HG03354 (cell line): ENCODE data around the gene KCNK3.

Experiments used
- ATAC-seq: cut with Tn5 transposase; IDR thresholded peaks from one replicate; pipeline ENCODE4 v1.9.1; 2021; ENCODE audit warnings: mild to moderate bottlenecking; ENCODE audit not compliant: unreplicated experiment, poor library complexity, severe bottlenecking

KCNK3 gene

GRCh38 chr2:26709323-26710110 lies 17.0 kb downstream of the KCNK3 start:
- no peak for ATAC-seq

- no peak for ATAC-seq
These were observed 17.6 kb downstream of the KCNK3 start for GRCh38 chr2:26710145-26710544.

GRCh38 chr2:26710743-26711456 lies 18.4 kb downstream of the KCNK3 start:
- no peak for ATAC-seq

GRCh38 chr2:26711457-26712161 lies 19.1 kb downstream of the KCNK3 start:
- ATAC-seq = no peak

GRCh38 chr2:26712486-26713465 lies 20.3 kb downstream of the KCNK3 start:
- ATAC-seq = no peak

GRCh38 chr2:26715528-26716270 lies 23.2 kb downstream of the KCNK3 start:
- no peak for ATAC-seq

- ATAC-seq = no peak
These were observed 23.8 kb downstream of the KCNK3 start for GRCh38 chr2:26716340-26716739.

GRCh38 chr2:26716769-26717168 lies 24.2 kb downstream of the KCNK3 start:
- ATAC-seq = no peak

GRCh38 chr2:26717362-26717761 lies 24.8 kb downstream of the KCNK3 start:
- no peak for ATAC-seq

GRCh38 chr2:26718949-26719686 lies 26.6 kb downstream of the KCNK3 start:
- ATAC-seq = no peak

GRCh38 chr2:26720322-26721114 lies 28.0 kb downstream of the KCNK3 start:
- no peak for ATAC-seq

GRCh38 chr2:26721115-26722032 lies 28.9 kb downstream of the KCNK3 start:
- ATAC-seq = no peak

GRCh38 chr2:26722328-26722727 lies 29.8 kb downstream of the KCNK3 start:
- ATAC-seq = no peak

GRCh38 chr2:26722911-26723310 lies 30.4 kb downstream of the KCNK3 start:
- no peak for ATAC-seq

- ATAC-seq = no peak
These were observed 31.0 kb downstream of the KCNK3 start for GRCh38 chr2:26723475-26723874.

- no peak for ATAC-seq
These were observed 31.6 kb downstream of the KCNK3 start for GRCh38 chr2:26723991-26724750.
